LNCAP (cell line): ENCODE data around the gene SLC35F3.

Experiments
- CTCF ChIP-seq: fragments of 450-650 bp; IDR thresholded peaks from 2 replicates; pipeline ENCODE4 v1.5.1; 2017; ENCODE audit warnings: mild to moderate bottlenecking

The SLC35F3 gene

GRCh38 chr1:234226113-234226818, 321.8 kb downstream of the SLC35F3 start:
- TF ChIP-seq CTCF = no peak

GRCh38 chr1:234226819-234227165, 322.3 kb downstream of the SLC35F3 start:
- TF ChIP-seq CTCF = no peak

GRCh38 chr1:234229581-234230387, 325.3 kb downstream of the SLC35F3 start:
- no peak for TF ChIP-seq CTCF

- no peak for TF ChIP-seq CTCF
Observed at GRCh38 chr1:234230414-234230862, 326.0 kb downstream of the SLC35F3 start.

- TF ChIP-seq CTCF = peak; percentile 31; the same call in 1 of the 2 replicates
Observed at GRCh38 chr1:234231061-234231892, 326.8 kb downstream of the SLC35F3 start.

- no peak for TF ChIP-seq CTCF
Observed at GRCh38 chr1:234231893-234232276, 327.4 kb downstream of the SLC35F3 start.

GRCh38 chr1:234234199-234234598, 329.7 kb downstream of the SLC35F3 start:
- no peak for TF ChIP-seq CTCF
